NCI-H446 (cell line): ENCODE data around the gene ST8SIA1.
"Not testable (repeated sequence)": the region's sequence is repeated elsewhere in the genome, so short reads cannot be mapped to it uniquely, and the experiment has no call there.

Source experiments
- DNase-seq, 2 experiments: peaks; one replicate each; lab custom pipeline; 2025; lab: John Stamatoyannopoulos, UW

ST8SIA1 gene

GRCh38 chr12:22334410-22335100 lies at the start of gene ST8SIA1:
Gene ST8SIA1 (minus strand): TSS chr12:22334707. CDS start chr12:22334232, 475 bp downstream.
- DNase-seq: peak in 1 of 2 experiments; percentile 54

- DNase-seq: no peak
These were observed 45.5 kb upstream of the ST8SIA1 start for GRCh38 chr12:22380031-22380430.

- no peak for DNase-seq
These were observed 43.4 kb upstream of the ST8SIA1 start for GRCh38 chr12:22377731-22378496.

GRCh38 chr12:22376596-22377150 lies 42.2 kb upstream of the ST8SIA1 start:
- not testable (repeated sequence) for DNase-seq

GRCh38 chr12:22374508-22374907 lies 40.0 kb upstream of the ST8SIA1 start:
- no peak for DNase-seq

- DNase-seq: no peak
These were observed 37.9 kb upstream of the ST8SIA1 start for GRCh38 chr12:22372277-22372837.

GRCh38 chr12:22366181-22366580 lies 31.7 kb upstream of the ST8SIA1 start:
- no peak for DNase-seq

GRCh38 chr12:22361785-22362184 lies 27.3 kb upstream of the ST8SIA1 start:
- no peak for DNase-seq

GRCh38 chr12:22360774-22361173 lies 26.3 kb upstream of the ST8SIA1 start:
- no peak for DNase-seq

- DNase-seq: no peak
These were observed 23.0 kb upstream of the ST8SIA1 start for GRCh38 chr12:22357531-22357930.

- no peak for DNase-seq
These were observed 21.7 kb upstream of the ST8SIA1 start for GRCh38 chr12:22356231-22356630.

- DNase-seq: no peak
These were observed 20.6 kb upstream of the ST8SIA1 start for GRCh38 chr12:22355011-22355580.

- DNase-seq: no peak
These were observed 19.3 kb upstream of the ST8SIA1 start for GRCh38 chr12:22353615-22354325.

GRCh38 chr12:22350886-22351285 lies 16.4 kb upstream of the ST8SIA1 start:
- DNase-seq: no peak

- DNase-seq: no peak
These were observed 13.7 kb upstream of the ST8SIA1 start for GRCh38 chr12:22348208-22348607.

GRCh38 chr12:22340143-22340542 lies 5.6 kb upstream of the ST8SIA1 start:
- no peak for DNase-seq

GRCh38 chr12:22339691-22340090 lies 5.2 kb upstream of the ST8SIA1 start:
- DNase-seq: no peak

GRCh38 chr12:22335794-22336166 lies 1.3 kb upstream of the ST8SIA1 start:
- DNase-seq: no peak

GRCh38 chr12:22333713-22334409 lies 646 bp downstream of the ST8SIA1 start:
- DNase-seq: no peak

GRCh38 chr12:22333186-22333712 lies 1.3 kb downstream of the ST8SIA1 start:
- no peak for DNase-seq

GRCh38 chr12:22332202-22332601 lies 2.3 kb downstream of the ST8SIA1 start:
- DNase-seq: no peak
